COLO668 (cell line): ENCODE measurements around the gene HDAC11.
A peak's percentile ranks its signal among the peaks of the same experiment; 100 is the strongest.

Experiments used
- DNase-seq: peaks from one replicate; lab custom pipeline; 2025; ENCODE audit not compliant: unreplicated experiment; lab: John Stamatoyannopoulos, UW

The HDAC11 gene

DNA sequence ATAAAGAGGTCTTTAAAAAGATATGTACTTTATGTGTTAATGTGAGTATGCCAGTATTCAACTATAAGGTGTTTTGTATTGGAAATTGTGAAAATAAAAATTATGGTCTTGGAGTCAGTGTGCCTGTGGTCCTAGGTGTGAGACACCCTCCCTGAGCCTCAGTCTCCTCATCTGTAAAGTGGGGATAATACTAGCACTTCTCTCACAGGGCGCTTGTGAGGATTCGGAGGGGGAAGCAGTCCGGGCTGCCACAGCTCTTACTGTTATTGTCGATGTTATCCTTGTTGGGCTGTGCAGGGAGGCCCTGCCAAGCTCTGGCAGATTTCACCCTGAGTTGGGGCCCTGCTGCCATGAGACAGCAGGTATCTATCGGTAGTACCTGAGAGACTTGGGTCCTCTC lies 42.1 kb downstream of the HDAC11 start:
- DNase-seq = no peak

DNA sequence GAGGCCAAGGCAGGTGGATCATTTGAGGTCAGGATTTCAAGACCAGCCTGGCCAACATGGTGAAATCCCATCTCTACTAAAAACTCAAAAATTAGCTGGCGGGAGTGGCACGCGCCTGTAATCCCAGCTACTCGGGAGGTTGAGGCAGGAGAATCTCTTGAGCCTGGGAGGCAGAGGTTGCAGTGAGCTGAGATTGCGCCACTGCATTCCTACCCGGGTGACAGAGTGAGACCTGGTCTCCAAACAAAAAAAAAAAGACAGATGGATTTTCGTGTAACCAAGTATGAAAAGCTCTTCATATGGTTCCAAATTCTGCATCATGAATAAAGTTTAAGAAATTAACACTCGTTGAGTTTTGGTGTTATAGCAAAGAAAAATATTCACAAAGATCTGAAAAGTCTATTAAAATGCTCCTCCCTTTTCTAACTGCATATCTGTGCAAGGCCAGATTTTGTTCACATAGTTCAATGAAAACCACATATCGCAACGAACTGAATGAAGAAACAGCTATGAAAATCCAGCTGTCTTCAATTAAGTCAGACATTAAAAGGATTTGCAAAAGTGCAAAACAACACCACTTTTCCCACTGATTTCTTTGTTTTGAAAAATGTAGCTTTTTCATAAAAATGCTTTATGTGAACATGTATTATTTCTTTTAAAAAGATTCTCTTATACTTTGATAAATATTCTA lies 45.0 kb downstream of the HDAC11 start:
- no peak for DNase-seq

DNA sequence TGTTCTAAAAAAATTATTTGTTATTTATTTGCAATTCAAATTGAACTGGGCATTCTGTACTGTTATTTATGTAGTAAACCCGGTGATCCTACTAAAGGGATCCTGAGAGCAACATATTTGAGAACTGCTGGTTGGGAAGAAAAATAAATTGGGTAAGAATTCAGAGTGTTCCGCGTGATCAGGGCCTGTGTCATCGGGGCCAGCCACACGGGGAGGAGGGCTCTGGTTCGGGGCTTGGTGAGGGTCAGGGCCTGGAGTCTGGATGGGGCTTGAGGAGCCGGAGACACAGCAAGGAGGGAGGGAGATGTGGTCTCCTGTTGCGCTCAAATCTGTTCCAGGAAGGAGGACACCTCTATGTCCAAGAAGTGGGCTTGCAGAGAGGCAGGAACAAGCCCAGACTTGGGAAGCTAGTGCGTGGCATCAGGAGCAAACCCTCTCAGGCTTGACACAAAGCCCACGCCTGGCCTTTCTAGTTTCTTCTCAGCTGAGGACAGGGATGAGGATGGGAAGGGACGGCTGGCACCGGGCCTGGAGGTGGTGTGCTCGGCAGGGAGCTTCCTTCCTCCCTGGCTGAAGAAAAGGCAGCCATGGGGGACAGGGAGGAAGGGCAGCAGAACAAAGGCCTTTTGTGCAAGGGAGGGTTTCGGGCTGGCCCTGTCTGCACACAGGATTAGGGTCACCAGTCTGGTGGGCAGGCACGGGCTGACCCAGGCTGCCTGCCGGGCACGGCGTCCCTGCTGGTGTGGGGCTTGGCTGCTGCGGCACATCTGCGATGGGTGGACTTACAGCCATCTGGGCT lies 45.9 kb downstream of the HDAC11 start:
- DNase-seq = no peak

DNA sequence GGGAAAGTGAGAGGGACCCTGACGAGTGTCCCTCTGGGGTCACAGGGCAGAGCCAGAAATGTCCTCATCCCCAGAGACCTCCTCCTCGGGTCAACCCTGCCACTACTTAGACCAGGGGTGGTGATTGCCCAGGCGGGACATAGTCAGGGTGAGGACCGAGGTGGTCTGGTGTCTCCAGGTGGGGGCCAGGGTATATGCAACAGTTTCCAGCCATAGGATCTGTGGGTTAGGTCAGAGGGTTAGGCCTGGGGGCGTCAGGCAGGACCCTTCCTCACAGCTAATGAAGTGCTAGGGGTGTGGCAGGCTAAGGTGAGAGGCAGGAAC lies 46.5 kb downstream of the HDAC11 start:
- DNase-seq = no peak

DNA sequence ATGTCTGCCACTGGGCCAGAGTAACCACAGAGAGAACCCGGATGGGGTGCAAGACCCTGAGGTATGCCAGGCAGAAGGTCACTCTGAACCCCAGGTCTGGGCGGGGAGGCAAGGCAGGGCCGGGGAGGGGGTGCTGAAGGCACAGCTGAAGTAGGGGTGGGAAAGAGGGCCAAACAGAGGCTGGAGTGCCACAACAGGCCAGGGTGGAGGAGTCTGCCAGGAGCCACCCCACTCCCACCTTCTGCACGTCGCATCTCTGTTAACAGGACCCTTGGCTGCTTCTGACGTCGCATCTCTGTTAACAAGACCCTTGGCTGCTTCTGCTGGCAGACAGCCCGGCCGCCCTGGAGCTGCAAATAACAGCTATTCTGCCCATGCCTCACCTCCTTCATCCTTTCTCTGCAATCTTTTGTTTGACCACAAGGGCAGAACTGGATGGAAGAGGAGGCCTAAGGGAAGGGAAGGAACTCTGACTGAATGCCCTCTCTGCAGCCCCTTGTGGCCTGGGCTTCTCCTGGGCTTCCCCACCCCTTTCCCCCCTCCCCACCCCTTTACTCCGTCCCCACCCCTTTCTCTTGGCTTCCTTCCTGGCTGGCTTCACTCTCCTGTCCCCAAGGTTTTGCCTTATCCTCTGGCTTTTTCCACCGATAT lies 48.2 kb downstream of the HDAC11 start:
- peak; percentile 1 for DNase-seq

DNA sequence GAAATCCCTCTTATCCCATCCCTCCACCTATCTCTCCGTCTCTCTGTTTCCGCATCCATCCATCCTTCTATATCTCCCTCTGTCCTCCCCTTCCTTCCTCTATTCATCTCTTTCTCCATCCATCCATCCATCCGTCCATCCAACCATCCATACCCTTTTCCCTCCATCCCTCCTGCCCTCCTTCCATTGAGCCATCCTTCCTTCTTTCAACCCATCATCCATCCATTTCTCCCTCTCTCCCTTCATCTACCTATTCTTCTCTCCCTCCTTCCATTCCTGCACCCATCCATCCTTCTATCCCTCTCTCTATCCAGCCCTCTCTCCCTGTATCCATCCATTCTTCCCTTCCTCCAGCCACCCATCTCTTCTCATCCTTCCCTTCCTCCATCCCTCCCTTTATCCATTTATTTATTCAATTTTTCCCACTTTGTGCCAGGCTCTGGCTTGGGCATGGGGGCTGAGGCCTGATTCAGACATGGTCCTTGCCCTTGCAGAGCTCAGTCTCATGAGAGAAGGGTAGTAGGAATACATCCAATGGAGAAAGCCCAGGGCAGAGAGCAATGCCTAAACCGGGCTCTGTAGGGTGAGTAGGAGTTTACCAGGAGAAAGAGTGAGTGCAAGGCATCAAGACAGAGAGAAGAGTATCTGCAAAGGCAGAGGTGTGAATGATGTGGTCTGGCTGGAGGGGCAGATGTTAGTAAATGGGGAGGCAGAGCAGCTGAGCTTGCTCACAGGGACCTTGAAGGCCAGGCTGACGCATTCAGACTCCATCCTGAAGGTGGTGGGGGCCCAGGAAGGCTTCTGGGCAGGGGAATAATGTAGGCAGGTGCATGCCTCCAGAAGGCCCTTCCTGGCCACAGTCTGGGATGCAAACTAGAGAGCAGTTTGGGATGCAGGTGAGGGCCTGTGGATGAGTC lies 49.3 kb downstream of the HDAC11 start:
- no peak for DNase-seq

DNA sequence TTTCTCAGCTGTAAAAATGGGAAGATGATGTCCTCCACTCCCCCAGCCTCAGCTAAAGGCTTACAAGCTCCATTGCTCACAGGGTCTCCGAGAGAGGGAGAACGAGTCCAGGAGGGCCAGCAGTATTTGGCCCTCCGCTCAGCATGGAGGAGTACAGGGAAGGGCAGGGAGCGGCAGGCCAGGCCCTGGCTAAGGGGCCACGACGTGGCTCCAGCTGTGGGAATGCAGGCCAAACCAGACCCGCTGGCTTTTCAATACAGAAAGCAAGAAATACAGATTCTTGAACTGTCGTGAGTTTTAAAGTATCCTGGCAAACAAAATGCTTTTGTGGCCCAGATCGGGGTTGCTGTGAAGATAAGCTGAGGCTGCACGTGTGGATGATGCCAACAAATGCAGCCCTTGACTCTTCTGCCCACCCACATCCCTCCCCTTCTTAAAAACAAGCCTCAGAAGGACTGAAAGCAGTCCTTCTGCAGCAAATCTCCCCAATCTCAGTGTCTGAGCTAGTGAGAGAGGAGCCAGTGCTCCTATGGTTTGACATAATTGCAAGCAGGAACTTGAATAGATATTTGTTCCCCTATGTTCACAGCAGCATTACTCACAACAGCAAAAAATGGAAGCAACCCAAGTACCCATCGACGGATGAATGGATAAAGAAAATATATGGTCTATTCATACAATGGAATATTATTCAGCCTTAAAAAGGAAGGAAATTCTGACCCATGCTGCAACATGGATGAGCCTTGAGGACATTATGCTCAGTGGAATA lies 50.3 kb downstream of the HDAC11 start:
- no peak for DNase-seq

DNA sequence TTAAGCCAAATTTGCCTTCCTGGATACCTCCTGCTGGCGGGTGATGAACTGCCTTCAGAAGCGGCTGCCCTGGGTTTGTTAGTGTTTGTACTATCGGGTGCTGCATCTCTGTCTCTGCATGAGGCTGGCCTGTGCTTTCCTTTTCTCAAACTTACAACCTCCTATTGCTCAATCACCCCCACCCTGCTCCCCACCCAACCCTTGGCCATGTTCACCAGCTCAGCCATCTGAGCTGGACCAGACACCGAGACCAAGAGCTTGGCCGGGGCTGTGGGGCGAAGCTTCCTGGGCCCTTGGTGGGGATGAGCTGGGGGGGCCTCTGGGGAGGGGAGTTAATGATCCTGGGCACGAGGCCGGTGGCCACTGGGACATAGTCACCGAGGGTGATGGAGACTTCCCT lies 52.0 kb downstream of the HDAC11 start:
- DNase-seq = no peak

DNA sequence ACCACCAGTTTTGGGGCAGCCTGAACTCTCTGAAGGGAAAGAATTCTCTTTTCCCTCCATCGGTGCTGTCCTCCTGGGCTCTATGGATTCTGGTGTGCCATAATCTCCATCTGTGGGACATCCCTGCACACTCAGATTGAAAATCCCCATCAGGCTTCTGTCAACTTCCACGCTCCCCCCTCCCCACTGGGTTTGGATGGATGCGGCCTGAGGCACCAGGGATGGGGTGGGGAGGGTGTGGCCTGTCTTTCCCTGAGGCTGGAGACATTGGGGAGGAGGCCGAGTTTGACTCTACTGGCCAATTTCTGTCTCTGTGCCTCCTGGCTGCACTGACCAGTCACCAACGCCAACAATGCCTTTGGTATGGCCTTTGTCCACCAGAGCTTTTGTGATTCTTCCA lies 52.5 kb downstream of the HDAC11 start:
- DNase-seq = no peak

DNA sequence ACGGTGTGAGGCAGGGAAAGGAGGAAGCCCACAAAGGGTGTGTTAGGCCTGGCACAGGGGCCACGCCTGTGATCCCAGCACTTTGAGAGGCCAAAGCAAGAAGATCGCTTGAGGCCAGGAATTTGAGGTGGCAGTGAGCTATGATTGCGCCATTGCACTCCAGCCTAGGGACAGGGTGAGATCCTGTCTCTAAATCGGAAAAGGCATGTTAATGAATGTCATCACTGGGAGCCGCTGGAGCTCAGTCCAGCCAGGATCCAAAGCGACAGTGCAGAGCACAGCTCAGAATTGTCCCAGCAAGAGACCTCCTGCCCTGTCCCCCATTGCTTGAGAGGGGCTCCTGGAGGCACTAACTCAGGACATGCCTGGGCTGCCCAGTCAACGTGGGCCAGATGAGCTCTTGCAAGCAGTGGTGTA lies 53.8 kb downstream of the HDAC11 start:
- no peak for DNase-seq

DNA sequence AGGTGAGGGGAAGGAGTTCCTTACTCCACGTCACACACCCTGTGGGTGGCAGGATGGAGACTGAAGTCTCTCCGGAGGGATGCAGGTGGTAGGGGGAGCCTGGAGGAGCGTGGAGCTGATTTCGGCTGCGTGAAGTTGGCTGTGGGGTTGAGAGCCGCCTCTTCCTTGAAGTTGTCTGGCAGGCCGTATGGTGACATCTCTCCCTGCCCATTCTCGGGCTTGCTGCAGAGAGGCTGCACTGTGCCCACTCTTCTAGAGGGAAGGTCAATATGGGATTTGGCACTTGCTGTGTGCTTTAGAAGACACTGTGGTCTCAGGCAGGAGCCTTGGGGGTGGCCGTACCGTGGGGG lies 55.4 kb downstream of the HDAC11 start:
- no peak for DNase-seq

DNA sequence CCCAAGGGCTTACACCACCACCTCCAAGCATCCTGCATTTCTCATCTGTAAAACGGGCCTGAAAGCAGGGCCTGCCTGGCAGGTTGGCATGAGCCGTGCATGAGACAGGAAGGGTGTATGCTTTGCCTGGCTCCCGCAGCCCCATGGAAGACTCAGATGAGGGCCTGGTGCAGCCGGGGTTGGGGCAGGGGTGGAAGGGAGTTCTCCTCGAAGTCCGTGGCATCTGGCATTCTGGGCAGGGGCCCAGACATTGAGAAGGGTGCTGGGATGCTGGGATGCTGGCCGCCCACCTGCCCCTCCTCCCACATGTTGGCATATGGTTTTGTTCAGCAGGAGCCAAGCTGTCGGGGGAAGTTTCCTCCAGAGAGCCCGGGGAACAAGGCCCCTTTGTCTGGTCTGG lies 55.8 kb downstream of the HDAC11 start:
- no peak for DNase-seq

DNA sequence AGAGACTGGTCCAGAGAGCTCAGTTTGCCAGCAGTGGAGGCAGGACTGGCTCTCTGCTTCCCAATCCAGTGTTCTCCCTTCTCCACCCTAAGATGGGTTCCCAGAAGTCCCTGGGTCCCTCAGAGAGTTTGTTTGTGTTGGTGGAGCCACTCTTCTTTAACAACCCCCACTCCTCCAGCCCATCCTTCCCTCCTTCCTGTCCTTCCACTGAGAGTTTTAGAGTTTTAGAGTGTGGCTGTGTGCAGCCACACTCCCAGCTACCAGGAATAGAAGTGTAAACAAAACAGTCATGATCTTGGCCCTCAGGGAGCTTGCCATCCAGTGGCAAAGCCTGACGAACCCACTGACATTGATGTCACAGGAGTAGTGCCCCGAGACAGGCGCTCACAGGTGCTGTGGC lies 56.3 kb downstream of the HDAC11 start:
- no peak for DNase-seq

DNA sequence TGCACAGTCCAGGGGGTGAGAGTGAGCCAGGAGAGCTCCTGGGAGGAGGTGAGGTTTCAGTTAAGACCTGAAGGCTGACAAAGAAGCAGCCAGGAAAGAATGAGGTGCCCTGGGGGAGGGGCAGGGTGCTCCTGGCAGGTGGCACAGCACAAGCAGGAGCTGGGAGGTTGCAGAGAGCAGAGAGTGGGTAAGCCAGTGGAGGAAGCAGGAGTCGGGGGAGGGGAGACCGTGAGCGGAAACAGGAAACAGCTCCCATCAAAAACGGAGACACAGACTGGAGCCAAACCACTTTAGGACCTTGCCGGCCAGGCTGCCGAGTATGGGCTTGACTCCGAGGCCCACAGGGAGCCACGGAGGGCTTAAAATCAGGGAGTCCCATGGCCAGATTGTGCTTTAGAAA lies 56.7 kb downstream of the HDAC11 start:
- DNase-seq = no peak

DNA sequence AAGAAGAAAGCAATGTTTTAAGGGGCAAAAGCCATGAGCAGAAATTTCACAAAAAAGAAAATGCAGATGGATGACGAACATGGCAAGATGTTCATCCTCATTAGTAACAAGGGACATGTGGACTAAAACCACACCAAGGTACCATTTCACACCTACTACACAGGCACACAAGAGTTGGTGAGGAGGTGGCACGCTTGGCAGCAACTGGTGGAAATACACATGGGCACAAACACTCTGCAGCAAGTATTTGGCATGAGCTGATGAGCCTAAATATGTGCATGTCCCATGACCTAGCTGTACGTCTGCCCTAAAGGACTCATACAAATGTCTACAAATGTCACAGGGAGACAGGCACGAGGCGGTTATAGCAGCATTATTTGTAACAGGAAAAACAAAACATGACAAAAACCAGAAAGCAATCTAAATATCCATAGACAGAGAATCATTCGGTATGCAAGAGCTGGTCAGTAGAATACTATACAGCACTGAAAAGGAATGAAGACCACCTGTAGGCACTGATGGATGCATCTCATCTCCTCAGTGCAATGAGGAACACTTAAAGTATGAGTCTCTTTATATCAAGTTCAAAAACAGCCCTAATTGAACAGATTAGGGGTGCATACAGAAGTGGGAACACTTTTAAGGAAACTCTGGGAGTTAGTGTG lies 57.3 kb downstream of the HDAC11 start:
- no peak for DNase-seq

DNA sequence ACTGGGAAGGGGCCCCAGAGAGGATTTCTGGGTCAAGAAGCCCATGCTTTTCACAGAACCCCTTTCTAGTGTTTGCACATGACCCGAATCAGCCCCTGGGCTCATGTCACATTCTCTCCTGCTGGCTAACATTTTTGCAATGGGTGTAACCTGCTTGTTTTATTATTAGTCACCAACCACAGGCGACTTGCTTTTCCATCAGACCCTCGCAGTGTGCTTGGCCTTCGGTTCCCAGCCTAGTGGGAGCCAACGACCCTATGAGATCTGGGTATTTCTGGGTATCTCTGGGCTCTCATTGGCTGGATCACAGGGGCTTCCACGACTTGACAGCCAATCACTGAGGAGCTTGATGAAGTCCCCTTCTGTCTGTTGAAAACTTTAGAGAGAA lies 57.8 kb downstream of the HDAC11 start:
- DNase-seq = no peak

DNA sequence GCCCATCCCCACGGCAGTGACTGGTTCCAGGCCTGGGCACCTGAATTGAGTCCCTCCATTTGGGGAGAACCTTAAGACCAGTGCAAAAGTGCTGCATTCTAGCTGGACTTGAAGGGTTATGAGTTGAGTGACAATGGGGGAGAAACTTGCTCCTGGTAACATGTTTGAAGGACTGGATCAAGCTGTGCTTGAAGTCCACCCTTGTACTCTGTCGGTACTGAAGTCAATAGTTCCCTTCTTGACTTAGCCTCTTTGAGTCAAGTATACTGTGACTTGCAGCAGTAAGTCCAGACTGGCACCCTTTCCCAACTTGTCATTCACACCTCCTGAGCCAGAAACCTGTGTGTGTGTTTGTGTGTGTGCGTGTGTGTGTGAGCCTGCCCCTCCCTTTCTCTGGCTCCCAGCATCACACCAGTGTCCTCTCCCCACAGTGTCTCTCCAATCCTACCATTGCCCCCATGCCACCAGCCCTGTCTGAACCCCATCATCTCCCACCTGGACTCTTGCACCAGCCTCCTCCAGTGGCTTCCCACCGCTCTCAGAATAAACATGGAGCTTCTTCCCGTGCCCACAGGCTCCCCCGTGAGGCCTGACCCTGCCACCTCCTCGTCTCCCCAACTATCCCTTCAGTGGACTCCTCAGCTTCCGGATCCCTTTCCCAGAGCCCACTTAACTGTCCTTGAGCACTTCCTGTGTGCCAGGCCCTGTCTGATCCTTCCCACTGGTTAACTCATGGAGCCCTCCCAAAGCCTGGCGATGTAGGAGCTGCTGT lies 58.6 kb downstream of the HDAC11 start:
- no peak for DNase-seq

DNA sequence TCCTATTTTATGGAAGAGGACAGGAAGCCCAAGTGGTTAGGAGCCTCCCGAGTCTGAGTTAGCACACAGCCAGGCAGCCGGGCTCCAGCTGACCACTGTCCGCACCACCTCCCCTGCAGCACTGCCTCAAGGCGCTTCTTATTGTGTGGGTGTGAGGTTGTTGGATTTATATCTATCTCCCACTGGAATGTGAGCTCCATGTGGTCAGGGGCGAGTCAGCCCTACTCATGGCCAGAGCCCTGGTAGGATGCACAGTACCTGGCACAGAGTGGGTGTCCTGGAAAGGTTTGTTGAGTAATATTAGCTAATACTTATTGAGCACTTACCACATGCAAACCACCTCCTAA lies 59.2 kb downstream of the HDAC11 start:
- no peak for DNase-seq

DNA sequence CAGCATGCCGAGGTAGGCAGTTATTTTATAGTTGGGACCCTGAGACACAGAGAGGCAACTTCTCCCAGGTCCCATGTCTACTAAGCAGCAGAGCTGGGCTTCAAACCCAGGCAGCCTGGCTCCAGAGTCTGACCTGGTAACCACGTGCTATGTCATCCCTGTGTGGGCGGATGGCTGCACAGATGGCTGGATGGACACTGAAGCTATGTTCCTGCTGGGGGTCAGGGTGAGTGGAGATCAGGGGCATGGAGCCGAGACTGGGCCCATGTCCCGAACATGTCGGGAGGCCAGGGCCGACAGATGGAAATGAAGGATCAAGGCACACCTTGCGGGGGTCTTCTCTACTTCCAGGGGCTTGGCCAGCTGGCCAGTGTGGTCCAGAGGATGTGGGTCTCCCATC lies 59.6 kb downstream of the HDAC11 start:
- DNase-seq = no peak
